ENCODE results near the gene PAX5.

Gene PAX5

GRCh38 chr9:37036776-37037502, 2.9 kb upstream of the PAX5 start:
- peak; percentile 83 for DNase-seq

- DNase-seq: no peak
These were observed 2.3 kb upstream of the PAX5 start for GRCh38 chr9:37036371-37036775.

- peak; percentile 82 for DNase-seq
These were observed 1.7 kb upstream of the PAX5 start for GRCh38 chr9:37035648-37036370.

GRCh38 chr9:37034938-37035647, 1.0 kb upstream of the PAX5 start:
- peak; percentile 80 for DNase-seq

GRCh38 chr9:37034305-37034937, 353 bp upstream of the PAX5 start:
- peak; percentile 73 for DNase-seq

- DNase-seq: no peak
These were observed 927 bp downstream of the PAX5 start for GRCh38 chr9:37033141-37033540.

- DNase-seq: no peak
These were observed 1.4 kb downstream of the PAX5 start for GRCh38 chr9:37032713-37033112.

- DNase-seq: no peak
These were observed 2.2 kb downstream of the PAX5 start for GRCh38 chr9:37031902-37032301.

- DNase-seq: no peak
These were observed 3.0 kb downstream of the PAX5 start for GRCh38 chr9:37031081-37031480.

GRCh38 chr9:37030611-37030939, 3.5 kb downstream of the PAX5 start:
- DNase-seq: no peak

GRCh38 chr9:37029776-37030610, 4.1 kb downstream of the PAX5 start:
- peak; percentile 48 for DNase-seq

GRCh38 chr9:37029304-37029775, 4.7 kb downstream of the PAX5 start:
- DNase-seq: no peak

- peak; percentile 45 for DNase-seq
These were observed 5.5 kb downstream of the PAX5 start for GRCh38 chr9:37028420-37029031.

GRCh38 chr9:37027582-37028419, 6.3 kb downstream of the PAX5 start:
- DNase-seq: peak; percentile 98

- no peak for DNase-seq
These were observed 7.0 kb downstream of the PAX5 start for GRCh38 chr9:37026931-37027581.

GRCh38 chr9:37026113-37026930, 7.7 kb downstream of the PAX5 start:
- DNase-seq: peak; percentile 60

- no peak for DNase-seq
These were observed 8.3 kb downstream of the PAX5 start for GRCh38 chr9:37025823-37026112.

- DNase-seq: peak; percentile 54
These were observed 8.8 kb downstream of the PAX5 start for GRCh38 chr9:37025071-37025822.

- DNase-seq: no peak
These were observed 16.5 kb downstream of the PAX5 start for GRCh38 chr9:37017546-37017945.
